DOHH2 (cell line): Measurements from ENCODE around the gene SYT11.
A peak's percentile ranks its signal among the peaks of the same experiment; 100 is the strongest.

Experiments
- H3F3A ChIP-seq: fragments of 200-600 bp; sonication (generic), shearing (Covaris generic); 2 replicates; pipeline ENCODE4 v1.6.0; 2016; ENCODE audit warnings: antibody characterized with exemption, mild to moderate bottlenecking; ENCODE audit not compliant: control insufficient read depth, insufficient read depth
- H3K27ac ChIP-seq: fragments of 200-600 bp; sonication (generic); 2 replicates; pipeline ENCODE4 v1.5.1; 2014; ENCODE audit warnings: low read depth, mild to moderate bottlenecking, low read length, moderate library complexity
- H3K27me3 ChIP-seq: fragments of 200-600 bp; sonication (generic); 2 replicates; pipeline ENCODE4 v1.6.1; 2014; ENCODE audit warnings: mild to moderate bottlenecking, low read length, mixed read lengths; ENCODE audit not compliant: control insufficient read depth
- H3K36me3 ChIP-seq: fragments of 200-600 bp; sonication (generic); 2 replicates; pipeline ENCODE4 v1.6.1; 2014; ENCODE audit warnings: mild to moderate bottlenecking, low read length, moderate library complexity, mixed read lengths; ENCODE audit not compliant: control insufficient read depth
- H3K4me1 ChIP-seq: fragments of 200-600 bp; sonication (generic); 2 replicates; pipeline ENCODE4 v1.6.1; 2014; ENCODE audit warnings: mild to moderate bottlenecking, low read length, mixed read lengths; ENCODE audit not compliant: control insufficient read depth
- H3K4me2 ChIP-seq: fragments of 200-600 bp; sonication (generic); 2 replicates; pipeline ENCODE4 v1.6.0; 2014; ENCODE audit warnings: mild to moderate bottlenecking, low read length, moderate library complexity
- H3K4me3 ChIP-seq: fragments of 200-600 bp; sonication (generic); 2 replicates; pipeline ENCODE4 v1.5.1; 2014; ENCODE audit warnings: mild to moderate bottlenecking, low read length, mixed read lengths
- H3K79me2 ChIP-seq: fragments of 200-600 bp; sonication (generic); 2 replicates; pipeline ENCODE4 v1.6.1; 2014; ENCODE audit warnings: mild to moderate bottlenecking, low read length, mixed read lengths; ENCODE audit not compliant: control insufficient read depth
- H3K9me2 ChIP-seq: fragments of 200-600 bp; sonication (generic); replicated peaks from 2 replicates; pipeline ENCODE4 v1.6.1; 2014; ENCODE audit warnings: mild to moderate bottlenecking, low read length, mixed read lengths; ENCODE audit not compliant: control insufficient read depth
- H3K9me3 ChIP-seq: fragments of 200-600 bp; sonication (generic); 2 replicates; pipeline ENCODE4 v1.6.1; 2014; ENCODE audit warnings: antibody characterized with exemption, low read length, mixed read lengths; ENCODE audit not compliant: control insufficient read depth, insufficient read depth
- H4K20me1 ChIP-seq: fragments of 200-600 bp; sonication (generic); 2 replicates; pipeline ENCODE4 v1.6.0; 2014; ENCODE audit warnings: low read depth, mild to moderate bottlenecking, antibody characterized with exemption, low read length, moderate library complexity; ENCODE audit not compliant: control insufficient read depth, insufficient read depth
- EZH2phosphoT487 ChIP-seq: fragments of 200-600 bp; sonication (generic); IDR thresholded peaks from 2 replicates; pipeline ENCODE4 v1.6.1; 2017; ENCODE audit warnings: borderline replicate concordance, mild to moderate bottlenecking, antibody characterized with exemption, low read length, moderate library complexity, mixed read lengths
- TF ChIP-seq, protein P1 (sequence below): fragments of 200-600 bp; sonication (generic); IDR thresholded peaks from one replicate; pipeline ENCODE4 v1.5.1; 2014; ENCODE audit warnings: antibody characterized with exemption, mild to moderate bottlenecking, low read depth, low read length; ENCODE audit not compliant: poor library complexity, severe bottlenecking

SYT11 gene

DNA sequence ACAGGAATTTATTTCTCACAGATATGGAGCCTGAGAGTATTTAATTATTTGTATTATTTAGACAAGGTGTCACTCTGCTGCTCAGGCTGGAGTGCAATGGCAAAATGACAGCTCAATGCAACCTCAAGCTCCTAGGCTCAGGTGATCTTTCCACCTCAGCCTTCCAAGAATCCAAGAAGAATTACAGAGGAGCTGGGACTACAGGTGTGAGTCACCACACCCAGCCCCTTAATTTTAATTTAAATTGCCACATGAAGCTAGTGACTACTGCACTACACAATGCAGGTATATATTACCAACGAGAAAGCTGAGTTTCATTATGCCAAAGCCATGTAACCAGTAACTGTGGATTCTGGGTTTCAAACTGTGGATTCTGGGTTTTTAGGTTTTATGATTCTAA, 72.7 kb downstream of the SYT11 start:
- Histone ChIP-seq H3K27me3 (no peaks in the 10 kb centered on the region), H3K4me2 (peak overlapping the region; percentile 83), H3K9me2 (no peaks in the 10 kb centered on the region), H3K36me3 (peaks cover 69% of the 10 kb centered on the region), H3K79me2 (peaks cover 69% of the 10 kb centered on the region), H4K20me1 (peaks cover 17% of the 10 kb centered on the region), H3K9me3 (no peaks in the 10 kb centered on the region), H3F3A (peaks cover 11% of the 10 kb centered on the region), H3K4me1 (peaks cover 41% of the 10 kb centered on the region), H3K4me3 (peak overlapping the region; percentile 83), H3K27ac (no peak overlapping the region)
- TF ChIP-seq EZH2phosphoT487, result no peak
- TF ChIP-seq, protein P1, sequence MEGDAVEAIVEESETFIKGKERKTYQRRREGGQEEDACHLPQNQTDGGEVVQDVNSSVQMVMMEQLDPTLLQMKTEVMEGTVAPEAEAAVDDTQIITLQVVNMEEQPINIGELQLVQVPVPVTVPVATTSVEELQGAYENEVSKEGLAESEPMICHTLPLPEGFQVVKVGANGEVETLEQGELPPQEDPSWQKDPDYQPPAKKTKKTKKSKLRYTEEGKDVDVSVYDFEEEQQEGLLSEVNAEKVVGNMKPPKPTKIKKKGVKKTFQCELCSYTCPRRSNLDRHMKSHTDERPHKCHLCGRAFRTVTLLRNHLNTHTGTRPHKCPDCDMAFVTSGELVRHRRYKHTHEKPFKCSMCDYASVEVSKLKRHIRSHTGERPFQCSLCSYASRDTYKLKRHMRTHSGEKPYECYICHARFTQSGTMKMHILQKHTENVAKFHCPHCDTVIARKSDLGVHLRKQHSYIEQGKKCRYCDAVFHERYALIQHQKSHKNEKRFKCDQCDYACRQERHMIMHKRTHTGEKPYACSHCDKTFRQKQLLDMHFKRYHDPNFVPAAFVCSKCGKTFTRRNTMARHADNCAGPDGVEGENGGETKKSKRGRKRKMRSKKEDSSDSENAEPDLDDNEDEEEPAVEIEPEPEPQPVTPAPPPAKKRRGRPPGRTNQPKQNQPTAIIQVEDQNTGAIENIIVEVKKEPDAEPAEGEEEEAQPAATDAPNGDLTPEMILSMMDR, result no peak

DNA sequence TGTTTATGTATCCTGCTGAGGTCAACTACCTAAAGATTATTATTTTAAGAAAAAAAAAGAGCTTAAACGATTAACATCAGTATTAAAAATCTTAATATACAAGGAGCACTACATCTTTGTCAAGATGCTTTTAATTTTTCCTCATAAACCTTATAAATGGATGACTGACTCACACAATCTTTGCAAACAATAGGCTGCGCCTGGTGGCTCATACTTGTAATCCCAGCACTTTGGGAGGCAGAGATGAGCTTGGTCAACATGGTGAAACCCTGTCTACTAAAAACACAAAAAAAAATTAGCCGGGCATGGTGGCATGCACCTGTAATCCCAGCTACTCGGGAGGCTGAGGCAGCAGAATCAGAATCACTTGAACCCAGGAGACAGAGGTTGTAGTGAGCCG, 73.1 kb downstream of the SYT11 start:
- no peak overlapping the region for H3K27ac ChIP-seq
- peak overlapping the region; percentile 83 for H3K4me3 ChIP-seq
- H3K36me3 ChIP-seq, result peaks cover 65% of the 10 kb centered on the region

DNA sequence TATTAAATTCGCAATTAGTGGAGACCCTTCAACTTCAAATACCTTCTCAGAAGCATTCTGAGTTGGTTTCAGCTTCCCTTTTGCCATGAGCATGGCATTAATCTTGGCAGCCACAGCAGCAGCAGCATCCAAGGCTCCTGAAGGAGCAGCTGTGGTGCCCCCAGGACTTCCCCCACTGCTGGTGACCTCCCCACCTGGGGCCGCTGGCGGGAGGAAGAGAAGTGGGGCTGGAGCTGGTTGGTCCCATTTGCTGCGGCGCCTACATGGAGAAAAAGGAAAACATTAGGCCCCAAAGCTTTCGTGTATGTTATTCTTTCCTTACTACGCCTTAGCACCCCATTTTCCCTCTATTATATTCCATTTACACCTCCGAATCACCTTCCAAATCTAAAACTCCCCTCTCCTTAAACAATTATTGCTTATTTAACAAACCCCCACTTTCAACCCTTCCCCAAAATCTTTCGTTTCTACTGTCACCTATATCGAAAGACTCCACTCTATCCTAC, 74.3 kb downstream of the SYT11 start:
- Histone ChIP-seq H3F3A (peaks cover 11% of the 10 kb centered on the region), H3K36me3 (peaks cover 54% of the 10 kb centered on the region), H3K4me1 (peaks cover 45% of the 10 kb centered on the region), H3K9me3 (no peaks in the 10 kb centered on the region), H3K4me3 (peak overlapping the region; percentile 83), H3K4me2 (peak overlapping the region; percentile 83), H3K9me2 (no peaks in the 10 kb centered on the region), H3K79me2 (peaks cover 59% of the 10 kb centered on the region), H4K20me1 (peaks cover 17% of the 10 kb centered on the region), H3K27ac (peak overlapping the region; percentile 58), H3K27me3 (no peaks in the 10 kb centered on the region)
- TF ChIP-seq EZH2phosphoT487, result no peak
- TF ChIP-seq, protein P1, result no peak

More for the DNA sequence above, 73.1 kb downstream of the SYT11 start:
- Histone ChIP-seq H3F3A (peaks cover 11% of the 10 kb centered on the region), H3K9me3 (no peaks in the 10 kb centered on the region), H3K27me3 (no peaks in the 10 kb centered on the region), H3K4me1 (peaks cover 41% of the 10 kb centered on the region), H3K79me2 (peaks cover 65% of the 10 kb centered on the region), H3K4me2 (peak overlapping the region; percentile 83), H4K20me1 (peaks cover 17% of the 10 kb centered on the region), H3K9me2 (no peaks in the 10 kb centered on the region)
- TF ChIP-seq, protein P1, result no peak
- TF ChIP-seq EZH2phosphoT487, result no peak
